ENCODE data around the gene ABCD1. TPM values are rescaled to one million over a fixed set of nuclear protein-coding genes. Genes with fewer than 3 reads are reported as not detected.

ABCD1 gene
- total and polyA plus RNA-seq, 9 of the 15 experiments (the other 6 are each of a cell fraction or from before 2014, with no cell fraction given): 0.07 to 6.9 (median 2.2) TPM

GRCh38 chrX:153724252-153725038 is at the start of gene ABCD1, which contains the start of gene BCAP31 (continued):
- TF ChIP-seq ZNF407 (IDR thresholded peaks at IDR 0.05; ENCODE audit: low read depth) (no peak), ZNF175 (CRISPR knock-in tag; IDR thresholded peaks at IDR 0.05; ENCODE audit: low read depth) (no peak), MXI1 (IDR thresholded peaks at IDR 0.05; ENCODE audit: low read depth, low read length) (0 out of 2 replicates have a peak, but pooled peaks have one; percentile 31), YBX1 (IDR thresholded peaks at IDR 0.05) (no peak), ZBTB7A (IDR thresholded peaks at IDR 0.05; ENCODE audit: borderline replicate concordance, control insufficient read depth, low read depth, low read length) (peak; percentile 75; the same call in 1 of the 2 replicates), POLR2A (conservative IDR thresholded peaks at IDR 0.05) (peak; percentile 83), RB1 (IDR thresholded peaks at IDR 0.05; ENCODE audit: low read depth) (peak; percentile 16; the same call in 1 of the 2 replicates), BMI1 (IDR thresholded peaks at IDR 0.05; ENCODE audit: low read length) (no peak), MAZ (CRISPR knock-in tag; conservative IDR thresholded peaks at IDR 0.05 in 1 of 2, IDR thresholded peaks at IDR 0.05 in 1 of 2) (peak in 1 of 2 experiments; percentile 74; a peak in 3 of 4 replicates), ZFP1 (CRISPR knock-in tag; IDR thresholded peaks at IDR 0.05) (no peak), KDM5B (IDR thresholded peaks at IDR 0.05; ENCODE audit: insufficient replicate concordance, low read depth, low read length) (peak; percentile 87), THRAP3 (IDR thresholded peaks at IDR 0.05; ENCODE audit: borderline replicate concordance) (no peak), ZNF431 (CRISPR knock-in tag; IDR thresholded peaks at IDR 0.05) (no peak), TRIM24 (IDR thresholded peaks at IDR 0.05) (no peak), ZNF184 (CRISPR knock-in tag; IDR thresholded peaks at IDR 0.05) (no peak)
- TF ChIP-seq, protein P1, sequence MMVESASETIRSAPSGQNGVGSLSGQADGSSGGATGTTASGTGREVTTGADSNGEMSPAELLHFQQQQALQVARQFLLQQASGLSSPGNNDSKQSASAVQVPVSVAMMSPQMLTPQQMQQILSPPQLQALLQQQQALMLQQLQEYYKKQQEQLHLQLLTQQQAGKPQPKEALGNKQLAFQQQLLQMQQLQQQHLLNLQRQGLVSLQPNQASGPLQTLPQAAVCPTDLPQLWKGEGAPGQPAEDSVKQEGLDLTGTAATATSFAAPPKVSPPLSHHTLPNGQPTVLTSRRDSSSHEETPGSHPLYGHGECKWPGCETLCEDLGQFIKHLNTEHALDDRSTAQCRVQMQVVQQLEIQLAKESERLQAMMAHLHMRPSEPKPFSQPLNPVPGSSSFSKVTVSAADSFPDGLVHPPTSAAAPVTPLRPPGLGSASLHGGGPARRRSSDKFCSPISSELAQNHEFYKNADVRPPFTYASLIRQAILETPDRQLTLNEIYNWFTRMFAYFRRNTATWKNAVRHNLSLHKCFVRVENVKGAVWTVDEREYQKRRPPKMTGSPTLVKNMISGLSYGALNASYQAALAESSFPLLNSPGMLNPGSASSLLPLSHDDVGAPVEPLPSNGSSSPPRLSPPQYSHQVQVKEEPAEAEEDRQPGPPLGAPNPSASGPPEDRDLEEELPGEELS (CRISPR knock-in tag; IDR thresholded peaks at IDR 0.05; ENCODE audit: borderline replicate concordance): no peak
- TF ChIP-seq, protein P2, sequence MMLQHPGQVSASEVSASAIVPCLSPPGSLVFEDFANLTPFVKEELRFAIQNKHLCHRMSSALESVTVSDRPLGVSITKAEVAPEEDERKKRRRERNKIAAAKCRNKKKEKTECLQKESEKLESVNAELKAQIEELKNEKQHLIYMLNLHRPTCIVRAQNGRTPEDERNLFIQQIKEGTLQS (IDR thresholded peaks at IDR 0.05): no peak
- TF ChIP-seq, protein P2 (CRISPR knock-in tag; conservative IDR thresholded peaks at IDR 0.05): no peak
